ENCODE data around the gene MDGA2.
"Not testable (repeated sequence)": the region's sequence is repeated elsewhere in the genome, so short reads cannot be mapped to it uniquely, and the experiment has no call there.

MDGA2 gene

GRCh38 chr14:47191700-47192099 is 483.7 kb downstream of the MDGA2 start:
- Histone ChIP-seq H3K36me3 (ENCODE audit: insufficient read depth, low read length) (no peaks in the 10 kb centered on the region), H3K27ac (no peak overlapping the region), H3K9ac (ENCODE audit: insufficient read length) (no peak overlapping the region), H3K4me3 (no peak overlapping the region), H3K9me3 (ENCODE audit: low read depth, low read length) (no peaks in the 10 kb centered on the region)
- DNase-seq (ENCODE audit: low read depth, low spot score), result no peak
- no peak for TF ChIP-seq POLR2AphosphoS5 (IDR thresholded peaks at IDR 0.05; ENCODE audit: borderline replicate concordance, low read depth, low read length)
- TF ChIP-seq EZH2 (IDR thresholded peaks at IDR 0.05), result no peak
- no peak for TF ChIP-seq FOXP2 (optimal IDR thresholded peaks at IDR 0.05; ENCODE audit: control extremely low read depth, extremely low read length, insufficient read depth)

- H3K9ac ChIP-seq (ENCODE audit: insufficient read length), result no peak overlapping the region
- H3K27ac ChIP-seq, result no peak overlapping the region
- DNase-seq (ENCODE audit: low read depth, low spot score), result no peak
- H3K9me3 ChIP-seq (ENCODE audit: low read depth, low read length), result no peaks in the 10 kb centered on the region
- TF ChIP-seq POLR2AphosphoS5 (IDR thresholded peaks at IDR 0.05; ENCODE audit: borderline replicate concordance, low read depth, low read length) (no peak), FOXP2 (optimal IDR thresholded peaks at IDR 0.05; ENCODE audit: control extremely low read depth, extremely low read length, insufficient read depth) (no peak), EZH2 (IDR thresholded peaks at IDR 0.05) (no peak)
- no peak overlapping the region for H3K4me3 ChIP-seq
- no peaks in the 10 kb centered on the region for H3K36me3 ChIP-seq (ENCODE audit: insufficient read depth, low read length)
Measured at GRCh38 chr14:47189911-47190484, 485.4 kb downstream of the MDGA2 start.

GRCh38 chr14:47186486-47186885 is 488.9 kb downstream of the MDGA2 start:
- DNase-seq (ENCODE audit: low read depth, low spot score), result no peak
- TF ChIP-seq EZH2 (IDR thresholded peaks at IDR 0.05) (no peak), FOXP2 (optimal IDR thresholded peaks at IDR 0.05; ENCODE audit: control extremely low read depth, extremely low read length, insufficient read depth) (no peak), POLR2AphosphoS5 (IDR thresholded peaks at IDR 0.05; ENCODE audit: borderline replicate concordance, low read depth, low read length) (no peak)
- no peaks in the 10 kb centered on the region for H3K9me3 ChIP-seq (ENCODE audit: low read depth, low read length)
- H3K36me3 ChIP-seq (ENCODE audit: insufficient read depth, low read length), result no peaks in the 10 kb centered on the region
- no peak overlapping the region for H3K4me3 ChIP-seq
- no peak overlapping the region for H3K9ac ChIP-seq (ENCODE audit: insufficient read length)
- H3K27ac ChIP-seq, result no peak overlapping the region

- H3K9me3 ChIP-seq (ENCODE audit: low read depth, low read length), result no peaks in the 10 kb centered on the region
- DNase-seq (ENCODE audit: low read depth, low spot score), result no peak
- H3K4me3 ChIP-seq, result no peak overlapping the region
- no peak overlapping the region for H3K27ac ChIP-seq
- no peaks in the 10 kb centered on the region for H3K36me3 ChIP-seq (ENCODE audit: insufficient read depth, low read length)
- TF ChIP-seq FOXP2 (optimal IDR thresholded peaks at IDR 0.05; ENCODE audit: control extremely low read depth, extremely low read length, insufficient read depth) (no peak), POLR2AphosphoS5 (IDR thresholded peaks at IDR 0.05; ENCODE audit: borderline replicate concordance, low read depth, low read length) (no peak), EZH2 (IDR thresholded peaks at IDR 0.05) (no peak)
- no peak overlapping the region for H3K9ac ChIP-seq (ENCODE audit: insufficient read length)
Measured at GRCh38 chr14:47179906-47180305, 495.5 kb downstream of the MDGA2 start.

- DNase-seq (ENCODE audit: low read depth, low spot score); H3K27ac ChIP-seq; H3K9me3 ChIP-seq (ENCODE audit: low read depth, low read length); H3K4me3 ChIP-seq; H3K36me3 ChIP-seq (ENCODE audit: insufficient read depth, low read length); H3K9ac ChIP-seq (ENCODE audit: insufficient read length): not testable (repeated sequence)
Measured at GRCh38 chr14:47171896-47172295, 503.5 kb downstream of the MDGA2 start.

GRCh38 chr14:47167402-47167801 is 508.0 kb downstream of the MDGA2 start:
- Histone ChIP-seq H3K4me3 (no peak overlapping the region), H3K36me3 (ENCODE audit: insufficient read depth, low read length) (no peaks in the 10 kb centered on the region), H3K27ac (no peak overlapping the region), H3K9me3 (ENCODE audit: low read depth, low read length) (no peaks in the 10 kb centered on the region), H3K9ac (ENCODE audit: insufficient read length) (no peak overlapping the region)
- DNase-seq (ENCODE audit: low read depth, low spot score), result no peak
- TF ChIP-seq EZH2 (IDR thresholded peaks at IDR 0.05) (no peak), POLR2AphosphoS5 (IDR thresholded peaks at IDR 0.05; ENCODE audit: borderline replicate concordance, low read depth, low read length) (no peak), FOXP2 (optimal IDR thresholded peaks at IDR 0.05; ENCODE audit: control extremely low read depth, extremely low read length, insufficient read depth) (no peak)

- no peak for DNase-seq (ENCODE audit: low read depth, low spot score)
- Histone ChIP-seq H3K9ac (ENCODE audit: insufficient read length) (no peak overlapping the region), H3K4me3 (no peak overlapping the region), H3K9me3 (ENCODE audit: low read depth, low read length) (no peaks in the 10 kb centered on the region), H3K36me3 (ENCODE audit: insufficient read depth, low read length) (no peaks in the 10 kb centered on the region), H3K27ac (no peak overlapping the region)
- TF ChIP-seq POLR2AphosphoS5 (IDR thresholded peaks at IDR 0.05; ENCODE audit: borderline replicate concordance, low read depth, low read length) (no peak), EZH2 (IDR thresholded peaks at IDR 0.05) (no peak), FOXP2 (optimal IDR thresholded peaks at IDR 0.05; ENCODE audit: control extremely low read depth, extremely low read length, insufficient read depth) (no peak)
Measured at GRCh38 chr14:47155395-47155794, 520.0 kb downstream of the MDGA2 start.

GRCh38 chr14:47154276-47154797 is 521.1 kb downstream of the MDGA2 start:
- no peaks in the 10 kb centered on the region for H3K36me3 ChIP-seq (ENCODE audit: insufficient read depth, low read length)
- H3K27ac ChIP-seq, result no peak overlapping the region
- H3K4me3 ChIP-seq, result no peak overlapping the region
- no peaks in the 10 kb centered on the region for H3K9me3 ChIP-seq (ENCODE audit: low read depth, low read length)
- TF ChIP-seq EZH2 (IDR thresholded peaks at IDR 0.05), result no peak
- H3K9ac ChIP-seq (ENCODE audit: insufficient read length), result no peak overlapping the region
- DNase-seq (ENCODE audit: low read depth, low spot score), result no peak

GRCh38 chr14:47153746-47154145 is 521.7 kb downstream of the MDGA2 start:
- H3K4me3 ChIP-seq, result no peak overlapping the region
- no peak overlapping the region for H3K9ac ChIP-seq (ENCODE audit: insufficient read length)
- DNase-seq (ENCODE audit: low read depth, low spot score), result no peak
- no peaks in the 10 kb centered on the region for H3K36me3 ChIP-seq (ENCODE audit: insufficient read depth, low read length)
- TF ChIP-seq EZH2 (IDR thresholded peaks at IDR 0.05) (no peak), POLR2AphosphoS5 (IDR thresholded peaks at IDR 0.05; ENCODE audit: borderline replicate concordance, low read depth, low read length) (no peak), FOXP2 (optimal IDR thresholded peaks at IDR 0.05; ENCODE audit: control extremely low read depth, extremely low read length, insufficient read depth) (no peak)
- no peaks in the 10 kb centered on the region for H3K9me3 ChIP-seq (ENCODE audit: low read depth, low read length)
- H3K27ac ChIP-seq, result no peak overlapping the region
